CD4-positive, alpha-beta memory T cell (primary cell): Measurements from ENCODE around the gene CEP112. TPM values are rescaled to one million over a fixed set of nuclear protein-coding genes. Genes with fewer than 3 reads are reported as not detected.
"Not testable (repeated sequence)": the region's sequence is repeated elsewhere in the genome, so short reads cannot be mapped to it uniquely, and the experiment has no call there.

Experiments
- CTCF ChIA-PET: fragments of 350-600 bp; sonication (Branson Sonifier 250); formaldehyde crosslinking; loops from one replicate; lab custom pipeline; 2021; ENCODE audit warnings: inconsistent platforms; ENCODE audit not compliant: partially characterized antibody; lab: Charles Lee
- POLR2A ChIA-PET: fragments of 350-600 bp; sonication (Branson Sonifier 250); formaldehyde crosslinking; loops from one replicate; lab custom pipeline; 2021; ENCODE audit not compliant: partially characterized antibody; lab: Charles Lee
- DNase-seq, 5 donors: peaks; one replicate each; pipeline versions ENCODE4 v3.0.0 to v3.0.0-alpha.2; 2020 to 2022; ENCODE audit warnings: mixed read lengths in 1 of 5
- H3K27ac ChIP-seq: one replicate; pipeline ENCODE4 v1.7.0; 2013; ENCODE audit warnings: low read depth, low read length
- H3K27me3 ChIP-seq: 2 replicates; pipeline ENCODE4 v1.7.0; 2013; ENCODE audit warnings: mild to moderate bottlenecking, low read length, moderate library complexity; ENCODE audit not compliant: insufficient read depth
- H3K36me3 ChIP-seq: 2 replicates; pipeline ENCODE4 v1.7.0; 2013; ENCODE audit warnings: mild to moderate bottlenecking, low read length, moderate library complexity; ENCODE audit not compliant: insufficient read depth
- H3K4me1 ChIP-seq: 2 replicates; pipeline ENCODE4 v1.7.0; 2013; ENCODE audit warnings: mild to moderate bottlenecking, low read length, moderate library complexity; ENCODE audit not compliant: insufficient read depth
- H3K4me3 ChIP-seq, 2 donors: one replicate each; pipeline ENCODE4 v1.7.0; 2013; ENCODE audit warnings: low read length in 2 of 2, mild to moderate bottlenecking in 1 of 2
- H3K9me3 ChIP-seq, 2 donors: one replicate each; pipeline ENCODE4 v1.7.0; 2013; ENCODE audit warnings: low read length in 2 of 2, control low read depth in 1 of 2; ENCODE audit not compliant: control insufficient read depth in 1 of 2
- H3K27ac Mint-ChIP-seq, 7 donors: one replicate each; pipeline ENCODE4 v1.8.0; 2020 to 2021; ENCODE audit warnings: mixed read lengths in 7 of 7, mild to moderate bottlenecking in 6 of 7, inconsistent platforms in 3 of 7, moderate library complexity in 3 of 7
- H3K27me3 Mint-ChIP-seq, 2 donors: one replicate each; pipeline ENCODE4 v1.8.0; 2020 to 2021; ENCODE audit warnings: mixed read lengths in 2 of 2
- H3K36me3 Mint-ChIP-seq, 2 donors: one replicate each; pipeline ENCODE4 v1.8.0; 2020 to 2021; ENCODE audit warnings: mixed read lengths in 2 of 2, inconsistent platforms in 1 of 2, mild to moderate bottlenecking in 1 of 2
- H3K4me1 Mint-ChIP-seq, 4 donors: one replicate each; pipeline ENCODE4 v1.8.0; 2020 to 2021; ENCODE audit warnings: mixed read lengths in 4 of 4, mild to moderate bottlenecking in 1 of 4
- H3K4me3 Mint-ChIP-seq, 8 donors: one replicate each; pipeline ENCODE4 v1.8.0; 2020 to 2021; ENCODE audit warnings: mixed read lengths in 8 of 8, mild to moderate bottlenecking in 7 of 8, moderate library complexity in 6 of 8, inconsistent platforms in 3 of 8
- H3K9me3 Mint-ChIP-seq, 8 donors: one replicate each; pipeline ENCODE4 v1.8.0; 2020 to 2021; ENCODE audit warnings: mixed read lengths in 8 of 8, mild to moderate bottlenecking in 5 of 8, inconsistent platforms in 3 of 8, moderate library complexity in 1 of 8
- intact Hi-C: fragments of 100-400 bp; cut with micrococcal nuclease; formaldehyde crosslinking; loops from one replicate; pipeline ENCODE4 v1.15.1; 2023
- polyA plus RNA-seq, 2 donors: library from polyadenylated mRNA; unstranded; fragments of 300-500 nt; fragmentation: Illumina TruSeq; gene quantifications; one replicate each; pipeline ENCODE4 v1.2.3, GENCODE V29; 2021
- total RNA-seq, 2 experiments: library from RNA; stranded (reverse); gene quantifications; one replicate each; pipeline ENCODE4 v1.2.3, GENCODE V29; 2021

The CEP112 gene
- total and polyA plus RNA-seq, 4 experiments from 2014 or later: 0.34 to 3.9 (median 1.4) TPM

DNA sequence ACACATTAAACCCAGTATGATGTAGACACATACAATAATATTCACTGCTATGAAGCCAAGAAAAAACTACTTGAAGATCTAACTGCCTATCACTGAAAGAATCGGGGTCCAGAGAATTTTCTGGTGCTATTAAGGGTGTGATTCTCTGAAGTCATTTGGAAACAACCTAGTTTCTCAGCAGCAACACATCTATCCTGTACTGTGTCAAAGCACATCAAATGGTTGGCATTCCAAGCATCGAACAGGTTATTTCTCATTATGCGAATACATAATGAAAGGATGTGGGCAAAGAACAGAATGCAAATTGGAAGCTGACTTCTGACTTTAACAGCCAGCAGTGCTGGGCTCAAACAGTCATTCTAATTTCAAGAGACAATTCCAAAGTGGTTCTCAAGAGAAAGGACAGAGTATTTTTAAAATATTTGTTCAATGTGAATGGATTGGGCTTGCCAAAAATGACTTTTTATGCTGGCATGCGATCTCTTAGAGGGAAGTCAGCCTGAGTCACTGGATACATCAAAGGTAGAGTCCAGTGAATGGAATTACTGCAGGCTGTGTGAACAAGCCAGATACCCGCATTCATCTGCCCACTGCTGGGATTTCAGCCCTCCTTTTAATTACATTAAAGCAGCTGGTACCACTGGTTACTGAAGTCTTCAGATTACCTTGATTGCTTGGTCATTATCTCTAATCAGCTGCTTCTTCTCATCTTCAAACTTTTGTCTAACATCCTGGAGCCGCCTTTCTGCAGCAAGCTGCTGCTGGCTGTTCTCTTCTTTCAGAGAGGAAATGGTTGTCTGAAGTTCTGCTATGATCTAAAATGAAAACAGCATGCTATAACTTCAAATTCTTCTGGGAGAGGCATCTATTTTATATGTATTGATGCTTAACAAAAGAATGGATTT is 449.3 kb downstream of the CEP112 start:
- peak overlapping the region in 2 of 7 donors; percentile 32 to 48 for H3K27ac Mint-ChIP-seq

DNA sequence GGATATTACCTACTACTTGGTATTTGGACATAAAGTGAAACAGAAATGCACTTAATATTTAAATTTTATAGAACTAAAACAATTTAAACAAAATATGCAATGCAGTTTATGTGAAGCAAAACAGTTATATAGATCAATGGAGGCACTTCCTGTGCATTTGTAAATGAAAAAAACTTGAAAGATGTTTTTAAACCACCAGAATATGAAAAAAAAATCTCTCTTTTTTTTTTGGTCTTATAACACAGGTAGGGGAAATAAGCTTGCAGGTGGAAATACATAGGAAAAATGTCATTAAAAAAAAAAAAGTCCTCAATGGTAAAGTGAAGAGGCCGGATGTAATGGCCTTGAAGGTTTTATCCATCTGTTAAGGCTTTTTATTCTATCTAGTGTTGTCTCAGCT is 450.2 kb downstream of the CEP112 start:
- H3K4me3 ChIP-seq: no peak overlapping the region
- H3K27me3 ChIP-seq: no peaks in the 10 kb centered on the region
- H3K9me3 ChIP-seq: no peaks in the 10 kb centered on the region
- no peaks in the 10 kb centered on the region for H3K36me3 ChIP-seq
- ChIA-PET CTCF (no interaction called here), POLR2A (interaction anchor here (0.7 kb wide), 1 partner anchor 9 kb away, joined by 3 read pairs; no protein-coding TSS in a partner anchor)
- intact Hi-C loops: no loop called here
- H3K27me3 Mint-ChIP-seq: no peaks in the 10 kb centered on the region
- no peak overlapping the region for H3K27ac ChIP-seq
- peaks cover 0 to 8% (median 0%) of the 10 kb centered on the region in 8 donors for H3K9me3 Mint-ChIP-seq
- no peak overlapping the region for H3K27ac Mint-ChIP-seq
- H3K4me3 Mint-ChIP-seq: peak overlapping the region in 4 of 8 donors; percentile 13 to 69 (median 40)
- peaks cover 17 to 19% (median 17%) of the 10 kb centered on the region in 4 donors for H3K4me1 Mint-ChIP-seq
- H3K4me1 ChIP-seq: peaks cover 21% of the 10 kb centered on the region
- no peaks in the 10 kb centered on the region for H3K36me3 Mint-ChIP-seq
- peak in 4 of 5 donors; percentile 10 to 24 (median 12) for DNase-seq

More for the DNA sequence above, 449.3 kb downstream of the CEP112 start:
- ChIA-PET CTCF (no interaction called here), POLR2A (interaction anchor here (0.7 kb wide), 1 partner anchor 8 kb away, joined by 3 read pairs; no protein-coding TSS in a partner anchor)
- Mint-ChIP-seq H3K4me3 (peak overlapping the region in 6 of 8 donors; percentile 2 to 75 (median 55)), H3K9me3 (peaks cover 0 to 8% (median 0%) of the 10 kb centered on the region in 8 donors), H3K4me1 (peaks cover 17 to 19% (median 17%) of the 10 kb centered on the region in 4 donors), H3K36me3 (no peaks in the 10 kb centered on the region), H3K27me3 (no peaks in the 10 kb centered on the region)
- H3K27ac ChIP-seq: no peak overlapping the region
- H3K27me3 ChIP-seq: no peaks in the 10 kb centered on the region
- peak in 1 of 5 donors; percentile 10 for DNase-seq
- H3K9me3 ChIP-seq: no peaks in the 10 kb centered on the region
- H3K36me3 ChIP-seq: no peaks in the 10 kb centered on the region
- peaks cover 21% of the 10 kb centered on the region for H3K4me1 ChIP-seq
- no peak overlapping the region for H3K4me3 ChIP-seq
- intact Hi-C loops: no loop called here

DNA sequence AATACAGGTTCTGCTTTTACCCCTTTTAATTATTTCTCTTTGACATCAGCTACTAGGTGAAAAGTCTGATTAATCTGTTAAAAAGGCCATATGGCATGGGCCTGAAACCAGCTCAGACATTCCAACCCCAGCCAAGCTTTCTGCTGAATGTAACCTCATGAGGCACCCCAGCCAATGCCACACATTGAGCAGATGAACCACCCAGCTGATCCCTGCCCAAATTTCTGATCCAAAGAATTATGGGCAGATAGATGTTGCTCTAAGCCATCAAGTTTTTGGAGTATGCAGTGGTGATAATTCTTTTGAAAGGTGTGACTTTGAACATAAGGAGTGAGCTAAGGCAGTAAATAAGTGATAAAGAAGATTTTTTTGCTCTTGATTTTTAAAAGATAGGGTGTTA is 452.9 kb downstream of the CEP112 start:
- H3K27me3 Mint-ChIP-seq: no peaks in the 10 kb centered on the region
- Histone ChIP-seq H3K4me1 (peaks cover 21% of the 10 kb centered on the region), H3K9me3 (no peaks in the 10 kb centered on the region), H3K27ac (no peak overlapping the region), H3K4me3 (no peak overlapping the region), H3K27me3 (no peaks in the 10 kb centered on the region), H3K36me3 (no peaks in the 10 kb centered on the region)
- ChIA-PET CTCF (no interaction called here), POLR2A (no interaction called here)
- H3K4me3 Mint-ChIP-seq: no peak overlapping the region
- DNase-seq: no peak
- H3K4me1 Mint-ChIP-seq: peaks cover 17 to 22% (median 19%) of the 10 kb centered on the region in 4 donors
- H3K9me3 Mint-ChIP-seq: peaks cover 0 to 8% (median 0%) of the 10 kb centered on the region in 8 donors
- intact Hi-C loops: no loop called here
- H3K36me3 Mint-ChIP-seq: no peaks in the 10 kb centered on the region
- H3K27ac Mint-ChIP-seq: no peak overlapping the region

DNA sequence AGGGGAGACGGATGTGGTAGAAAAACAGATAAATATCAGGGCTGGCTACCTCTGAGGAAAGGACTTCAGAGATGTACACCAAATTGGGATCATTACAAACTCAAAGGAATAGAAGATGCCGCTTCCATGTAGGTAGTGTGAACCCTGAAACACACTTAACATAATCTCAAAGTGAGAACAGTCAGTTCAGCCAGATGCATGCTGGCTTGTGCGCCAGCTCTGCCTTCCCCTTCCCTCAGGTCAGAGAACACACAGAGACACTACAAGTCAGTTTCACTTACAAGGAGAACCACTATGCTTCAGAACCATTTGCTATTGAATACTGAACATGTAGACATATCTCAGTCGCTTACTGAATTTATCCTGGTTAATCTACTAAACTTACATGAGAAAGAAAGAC is 454.5 kb downstream of the CEP112 start:
- peaks cover 10% of the 10 kb centered on the region for H3K4me1 ChIP-seq
- H3K27ac ChIP-seq: no peak overlapping the region
- POLR2A ChIA-PET: no interaction called here
- H3K4me3 ChIP-seq: no peak overlapping the region
- CTCF ChIA-PET: no interaction called here
- DNase-seq: no peak
- H3K9me3 Mint-ChIP-seq: peaks cover 0 to 8% (median 0%) of the 10 kb centered on the region in 8 donors
- H3K9me3 ChIP-seq: no peaks in the 10 kb centered on the region
- H3K27ac Mint-ChIP-seq: peak overlapping the region in 1 of 7 donors; percentile 39
- H3K36me3 Mint-ChIP-seq: no peaks in the 10 kb centered on the region
- no peak overlapping the region for H3K4me3 Mint-ChIP-seq
- peaks cover 12 to 25% (median 18%) of the 10 kb centered on the region in 4 donors for H3K4me1 Mint-ChIP-seq
- intact Hi-C loops: no loop called here
- no peaks in the 10 kb centered on the region for H3K27me3 Mint-ChIP-seq
- H3K27me3 ChIP-seq: no peaks in the 10 kb centered on the region
- H3K36me3 ChIP-seq: no peaks in the 10 kb centered on the region

DNA sequence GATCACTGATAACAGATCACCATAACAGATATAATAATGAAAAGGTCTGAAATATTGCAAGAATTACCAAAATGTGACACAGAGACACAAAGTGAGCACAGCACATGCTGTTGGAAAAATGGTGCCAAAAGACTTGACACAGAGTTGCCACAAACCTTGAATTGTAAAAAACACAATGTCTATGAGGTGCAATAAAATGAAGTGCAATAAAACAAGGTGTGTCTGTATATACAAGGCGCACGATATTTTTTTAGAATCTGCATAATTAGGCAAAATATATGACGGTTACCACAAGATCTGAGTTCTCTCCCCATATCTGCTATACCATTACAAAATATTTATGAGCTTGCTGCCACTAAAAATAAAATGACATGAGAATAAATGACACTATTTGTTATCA is 458.6 kb downstream of the CEP112 start:
- intact Hi-C loops: no loop called here
- Histone ChIP-seq H3K9me3 (no peaks in the 10 kb centered on the region), H3K36me3 (no peaks in the 10 kb centered on the region), H3K4me1 (no peaks in the 10 kb centered on the region), H3K4me3 (no peak overlapping the region), H3K27ac (no peak overlapping the region), H3K27me3 (no peaks in the 10 kb centered on the region)
- no peak overlapping the region for H3K27ac Mint-ChIP-seq
- H3K36me3 Mint-ChIP-seq: no peaks in the 10 kb centered on the region
- no peak overlapping the region for H3K4me3 Mint-ChIP-seq
- H3K4me1 Mint-ChIP-seq: peaks cover 3 to 16% (median 11%) of the 10 kb centered on the region in 4 donors
- H3K9me3 Mint-ChIP-seq: peaks cover 0 to 3% (median 0%) of the 10 kb centered on the region in 8 donors
- POLR2A ChIA-PET: no interaction called here
- no peak for DNase-seq
- H3K27me3 Mint-ChIP-seq: no peaks in the 10 kb centered on the region
- CTCF ChIA-PET: interaction anchor here (0.5 to 1.0 kb wide), 2 partner anchors 17 to 63 kb away, joined by 3 read pairs; no protein-coding TSS in a partner anchor

DNA sequence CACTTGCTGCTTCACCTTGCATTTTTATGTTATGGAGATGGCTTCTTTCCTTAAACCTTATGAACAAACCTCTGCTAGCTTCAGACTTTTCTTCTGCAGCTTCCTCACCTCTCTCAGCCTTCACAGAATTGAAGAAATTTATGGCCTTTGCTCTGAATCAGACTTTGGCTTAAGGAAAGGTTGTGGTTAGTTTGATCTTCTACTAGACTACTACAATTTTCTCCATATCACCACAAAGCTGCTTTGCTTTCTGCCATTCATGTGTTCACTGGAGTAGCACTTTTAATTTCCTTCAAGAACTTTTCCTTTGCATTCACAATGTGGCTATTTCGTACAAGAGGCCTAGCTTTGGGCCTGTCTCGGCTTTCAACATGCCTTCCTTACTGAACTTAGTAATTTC is 459.3 kb downstream of the CEP112 start:
- H3K9me3 ChIP-seq, H3K27ac ChIP-seq, H3K4me3 ChIP-seq, H3K36me3 Mint-ChIP-seq, H3K27me3 Mint-ChIP-seq, H3K9me3 Mint-ChIP-seq, H3K4me3 Mint-ChIP-seq, POLR2A ChIA-PET, H3K36me3 ChIP-seq, H3K27me3 ChIP-seq, DNase-seq, H3K27ac Mint-ChIP-seq, H3K4me1 ChIP-seq, intact Hi-C loops: not testable (repeated sequence)
- peaks cover 3 to 16% (median 11%) of the 10 kb centered on the region in 4 donors for H3K4me1 Mint-ChIP-seq
- CTCF ChIA-PET: interaction anchor here (0.5 to 1.0 kb wide), 2 partner anchors 18 to 64 kb away, joined by 3 read pairs; no protein-coding TSS in a partner anchor

DNA sequence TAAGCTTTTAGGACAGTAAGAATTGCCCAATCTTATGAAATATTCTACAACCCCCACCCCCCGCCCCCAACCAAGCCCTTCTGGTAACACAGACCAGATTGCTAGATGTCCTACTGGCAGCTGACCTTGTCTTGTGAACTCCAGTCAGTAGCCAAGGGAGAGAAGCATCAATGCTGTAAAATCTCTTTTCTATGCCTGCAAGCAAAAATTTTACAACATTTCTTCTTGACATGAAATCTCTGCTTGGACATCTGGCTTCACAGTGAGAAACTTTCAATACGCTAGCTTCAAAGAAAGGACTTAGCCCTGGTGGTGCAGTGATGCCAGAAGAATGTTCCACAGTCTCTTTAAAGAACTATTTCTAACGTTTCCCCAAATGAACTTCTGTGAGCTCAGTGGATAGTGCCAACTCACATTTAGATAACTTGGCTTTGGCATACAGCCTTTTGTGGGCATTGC is 461.2 kb downstream of the CEP112 start:
- no peak overlapping the region for H3K27ac Mint-ChIP-seq
- no peaks in the 10 kb centered on the region for H3K4me1 ChIP-seq
- no peaks in the 10 kb centered on the region for H3K9me3 ChIP-seq
- H3K4me3 ChIP-seq: no peak overlapping the region
- no peaks in the 10 kb centered on the region for H3K36me3 ChIP-seq
- no peak overlapping the region for H3K4me3 Mint-ChIP-seq
- H3K27me3 ChIP-seq: no peaks in the 10 kb centered on the region
- intact Hi-C loops: no loop called here
- H3K9me3 Mint-ChIP-seq: peaks cover 0 to 3% (median 0%) of the 10 kb centered on the region in 8 donors
- H3K27me3 Mint-ChIP-seq: no peaks in the 10 kb centered on the region
- H3K36me3 Mint-ChIP-seq: no peaks in the 10 kb centered on the region
- ChIA-PET POLR2A (no interaction called here), CTCF (no interaction called here)
- peaks cover 3 to 16% (median 11%) of the 10 kb centered on the region in 4 donors for H3K4me1 Mint-ChIP-seq
- no peak overlapping the region for H3K27ac ChIP-seq
- DNase-seq: no peak
